GM18508 (cell line): ENCODE results near the gene FHIT.

Experiments used
- ATAC-seq: cut with Tn5 transposase; IDR thresholded peaks from one replicate; pipeline ENCODE4 v1.9.1; 2021; ENCODE audit warnings: moderate number of reproducible peaks; ENCODE audit not compliant: insufficient read depth, unreplicated experiment

Gene FHIT

DNA sequence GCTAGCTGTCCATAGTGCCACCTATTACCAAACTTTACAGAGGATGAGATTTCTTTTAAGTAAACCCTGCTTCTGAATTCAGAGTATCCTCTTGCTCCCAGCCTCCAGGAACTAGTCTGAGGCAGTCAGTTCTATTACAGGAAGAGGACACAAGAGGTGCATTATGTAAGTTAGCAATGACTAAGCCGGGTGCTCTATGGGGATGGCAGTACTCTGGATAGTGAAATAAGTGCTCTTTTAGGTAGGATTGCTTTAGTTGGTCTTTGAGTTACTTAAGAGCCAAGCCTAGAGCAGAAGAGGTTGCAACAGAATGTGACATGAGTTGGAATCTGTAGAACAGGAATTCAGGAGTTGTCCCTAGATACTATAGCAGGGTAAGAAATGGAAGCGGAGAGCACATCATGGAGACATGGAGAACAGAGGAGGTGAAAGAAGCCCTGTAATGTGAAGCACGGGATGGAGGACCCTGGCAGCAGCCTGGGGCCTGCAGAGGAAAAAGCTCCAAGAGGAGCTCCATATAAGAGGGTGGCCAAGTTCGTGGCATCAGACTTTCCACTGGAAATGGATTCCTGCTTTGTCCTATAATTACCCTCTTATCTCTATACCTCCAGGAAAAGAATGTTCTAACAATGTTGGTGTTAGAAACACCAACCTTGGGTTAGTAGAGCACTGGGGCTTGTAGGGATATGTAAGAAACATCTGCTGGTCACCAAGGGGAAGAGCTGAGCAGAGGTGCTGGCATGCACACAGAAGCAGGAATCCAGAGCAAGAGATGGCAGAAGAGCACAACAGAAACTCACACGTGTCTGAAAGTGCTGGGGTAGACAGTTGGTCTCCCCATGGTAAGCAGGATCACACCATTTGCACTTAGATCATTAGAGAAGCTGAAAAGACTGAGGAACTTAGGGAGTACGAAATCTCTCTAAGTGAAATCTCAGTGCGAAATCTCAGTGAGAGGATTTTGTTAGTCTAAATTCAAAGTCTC lies 851.1 kb downstream of the FHIT start:
- no peak for ATAC-seq

- no peak for ATAC-seq
Observed at GRCh38 chr3:60399292-60399691, 852.0 kb downstream of the FHIT start.

DNA sequence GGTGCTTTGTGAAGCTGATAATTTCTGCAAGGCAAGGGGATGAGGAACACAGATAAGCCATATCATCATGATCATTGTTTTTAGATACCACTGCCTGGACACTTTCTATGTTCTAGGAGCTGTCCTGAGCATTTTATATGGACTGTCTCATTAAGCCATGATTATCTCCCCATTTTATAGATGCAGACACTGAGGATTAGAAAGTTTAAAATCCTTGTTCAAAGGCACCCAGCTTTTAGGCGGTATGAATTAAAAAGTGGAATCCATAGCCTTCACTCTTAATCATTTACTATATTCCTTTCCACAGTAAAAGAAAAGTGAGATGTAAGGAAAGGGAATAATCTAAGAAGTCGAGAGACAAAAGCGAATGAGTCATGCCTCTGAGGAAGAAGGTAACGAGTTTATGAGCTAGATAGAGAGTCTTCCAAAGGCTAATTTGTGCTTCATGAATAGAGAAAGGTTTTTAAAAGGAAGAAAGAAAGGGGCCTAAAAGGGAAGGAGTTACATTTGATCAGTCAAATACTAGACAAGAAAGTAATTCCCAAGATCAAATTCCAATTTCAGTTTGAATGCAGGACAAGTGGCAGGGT lies 856.0 kb downstream of the FHIT start:
- ATAC-seq = no peak

- ATAC-seq = no peak
Observed at GRCh38 chr3:60393946-60394345, 857.3 kb downstream of the FHIT start.

- ATAC-seq = no peak
Observed at GRCh38 chr3:60392501-60392900, 858.8 kb downstream of the FHIT start.

GRCh38 chr3:60391292-60391691 lies 860.0 kb downstream of the FHIT start:
- no peak for ATAC-seq

DNA sequence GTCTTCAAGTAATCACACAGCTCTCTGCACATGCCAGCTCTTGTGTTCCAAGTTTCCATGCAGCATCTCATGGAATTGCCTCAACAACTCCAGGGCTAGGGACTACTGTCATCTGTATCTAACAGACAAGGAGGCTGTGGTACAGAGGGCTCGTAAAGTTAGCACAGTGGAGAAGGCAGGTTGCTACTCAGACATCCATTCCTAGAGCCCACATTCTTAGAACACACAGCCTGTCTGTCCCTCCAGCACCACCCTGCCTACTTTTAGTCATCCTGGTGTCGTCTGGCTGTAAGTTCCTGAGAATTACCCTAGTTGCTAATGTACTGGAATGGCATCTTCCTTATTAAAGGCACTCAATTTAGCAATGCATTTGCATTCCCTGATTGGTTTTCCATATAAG lies 862.5 kb downstream of the FHIT start:
- ATAC-seq = no peak

GRCh38 chr3:60386306-60386705 lies 864.9 kb downstream of the FHIT start:
- ATAC-seq = no peak

GRCh38 chr3:60384341-60384740 lies 866.9 kb downstream of the FHIT start:
- no peak for ATAC-seq

- ATAC-seq = no peak
Observed at GRCh38 chr3:60383345-60383744, 867.9 kb downstream of the FHIT start.

- no peak for ATAC-seq
Observed at GRCh38 chr3:60366486-60366885, 884.8 kb downstream of the FHIT start.

GRCh38 chr3:60365360-60365759 lies 885.9 kb downstream of the FHIT start:
- ATAC-seq = no peak

DNA sequence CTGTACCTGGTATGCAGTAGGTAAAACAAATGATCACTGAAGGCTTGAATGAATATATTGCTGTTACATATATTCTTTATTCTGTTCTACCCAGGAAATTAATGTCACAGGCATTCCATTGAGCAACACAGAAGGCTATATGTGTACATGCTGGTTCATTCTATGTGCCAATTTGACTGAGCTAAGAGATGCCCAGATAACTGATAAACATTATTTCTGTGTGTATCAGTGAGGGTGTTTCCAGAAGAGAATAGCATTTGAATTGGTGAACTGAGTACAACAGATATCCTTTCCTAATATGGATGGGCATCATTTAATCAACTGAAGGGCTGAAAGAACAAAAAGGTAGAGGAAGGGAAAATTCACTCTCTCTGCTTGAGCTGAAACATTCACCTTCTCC lies 886.8 kb downstream of the FHIT start:
- ATAC-seq = no peak

- ATAC-seq = no peak
Observed at GRCh38 chr3:60363817-60364216, 887.4 kb downstream of the FHIT start.

DNA sequence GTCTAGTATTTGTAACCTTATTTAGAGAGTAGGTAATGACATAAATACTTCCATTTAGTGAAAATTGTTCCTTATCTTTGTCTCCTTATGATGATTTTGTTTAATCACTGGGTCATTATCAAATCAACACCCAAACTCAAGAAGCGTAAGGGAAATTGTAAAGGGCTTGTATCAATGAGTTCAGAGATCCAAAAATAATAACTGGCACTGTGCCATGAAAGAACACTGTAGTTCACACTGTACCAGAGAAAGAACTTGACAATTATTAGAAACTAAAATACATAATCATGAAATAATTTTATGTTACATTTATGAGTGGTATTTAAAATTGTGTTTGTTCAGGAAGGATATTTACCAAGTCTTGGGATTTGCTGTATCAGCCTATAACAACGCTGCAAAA lies 895.4 kb downstream of the FHIT start:
- ATAC-seq = no peak

GRCh38 chr3:60351481-60351880 lies 899.8 kb downstream of the FHIT start:
- ATAC-seq = no peak

GRCh38 chr3:60344340-60344739 lies 906.9 kb downstream of the FHIT start:
- ATAC-seq = no peak

DNA sequence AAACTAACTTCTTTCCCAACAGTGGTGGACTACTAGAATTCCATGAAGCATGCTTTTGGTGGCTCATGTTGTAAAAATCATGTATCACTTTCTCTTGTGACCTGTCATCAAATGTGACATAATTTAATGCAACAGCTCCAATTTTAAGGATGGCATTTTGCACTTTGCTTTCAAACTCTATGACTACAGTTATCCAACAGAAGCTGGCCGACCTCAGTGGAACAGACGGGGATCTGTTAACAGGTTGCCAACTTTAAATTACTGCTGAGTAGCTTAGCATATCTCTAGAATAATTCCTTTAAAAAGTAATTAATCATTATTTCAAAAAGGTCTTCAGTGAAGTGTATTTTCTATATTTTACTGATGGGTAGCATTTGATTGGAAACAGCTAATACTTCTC lies 907.4 kb downstream of the FHIT start:
- no peak for ATAC-seq

DNA sequence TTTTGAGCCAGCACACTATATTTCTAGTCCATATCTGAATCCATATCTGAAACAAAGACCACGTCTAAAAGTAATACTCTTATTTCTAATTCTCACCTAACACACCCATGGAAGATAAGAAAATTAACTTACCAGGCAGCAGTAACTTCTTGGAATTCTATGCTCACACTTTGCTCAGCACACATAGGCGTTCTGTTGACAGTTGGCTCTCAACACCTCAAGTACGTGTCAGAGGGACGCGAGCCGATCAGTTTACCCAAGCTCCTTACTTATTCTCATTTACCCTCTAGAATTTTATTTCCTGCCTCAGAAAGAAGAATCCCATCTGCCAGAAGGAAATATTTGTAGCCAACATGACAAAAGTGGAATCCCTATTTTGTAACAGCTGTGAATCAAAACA lies 911.9 kb downstream of the FHIT start:
- ATAC-seq = no peak

- no peak for ATAC-seq
Observed at GRCh38 chr3:60337421-60337820, 913.8 kb downstream of the FHIT start.

GRCh38 chr3:60336061-60336460 lies 915.2 kb downstream of the FHIT start:
- ATAC-seq = no peak

- ATAC-seq = no peak
Observed at GRCh38 chr3:60333710-60334109, 917.5 kb downstream of the FHIT start.
